Naive thymus-derived CD8-positive, alpha-beta T cell (primary cell): ENCODE measurements around the gene TEX47. TPM values are rescaled to one million over a fixed set of nuclear protein-coding genes. Genes with fewer than 3 reads are reported as not detected.

Experiments
- ATAC-seq, 2 donors: fragments of 150-1000 bp; cut with Tn5 transposase in 1 of 2; sonication (Bioruptor Pico), chemical (Tn5 transposase) in 1 of 2; 1 replicate in 1 of 2; 2 replicates in 1 of 2; pipeline ENCODE4 v1.10.0; 2021; ENCODE audit warnings: mild to moderate bottlenecking in 2 of 2, moderate library complexity in 2 of 2
- POLR2A ChIA-PET: fragments of 350-600 bp; sonication (Branson Sonifier 250); formaldehyde crosslinking; loops from one replicate; lab custom pipeline; 2021; ENCODE audit warnings: antibody characterized with exemption; lab: Charles Lee
- DNase-seq, 10 donors: peaks; one replicate each; pipeline versions ENCODE4 v3.0.0 to v3.0.0-alpha.2; 2020 to 2022
- H3K27ac Mint-ChIP-seq, 10 donors: one replicate each; pipeline ENCODE4 v1.8.0; 2020 to 2022; ENCODE audit warnings: mild to moderate bottlenecking in 10 of 10, mixed read lengths in 10 of 10, moderate library complexity in 4 of 10, inconsistent platforms in 1 of 10
- H3K27me3 Mint-ChIP-seq, 5 donors: one replicate each; pipeline ENCODE4 v1.8.0; 2021 to 2022; ENCODE audit warnings: mixed read lengths in 5 of 5
- H3K36me3 Mint-ChIP-seq, 3 donors: one replicate each; pipeline ENCODE4 v1.8.0; 2020 to 2022; ENCODE audit warnings: mixed read lengths in 3 of 3, mild to moderate bottlenecking in 2 of 3, inconsistent platforms in 1 of 3
- H3K4me1 Mint-ChIP-seq, 4 donors: one replicate each; pipeline ENCODE4 v1.8.0; 2021 to 2022; ENCODE audit warnings: mixed read lengths in 4 of 4
- H3K4me3 Mint-ChIP-seq, 10 donors: one replicate each; pipeline ENCODE4 v1.8.0; 2020 to 2022; ENCODE audit warnings: mild to moderate bottlenecking in 10 of 10, mixed read lengths in 10 of 10, moderate library complexity in 6 of 10, inconsistent platforms in 1 of 10
- H3K9me3 Mint-ChIP-seq, 9 donors: one replicate each; pipeline ENCODE4 v1.8.0; 2020 to 2022; ENCODE audit warnings: mixed read lengths in 9 of 9, mild to moderate bottlenecking in 3 of 9, inconsistent platforms in 1 of 9, moderate library complexity in 1 of 9
- polyA plus RNA-seq, 3 donors: library from polyadenylated mRNA; unstranded; fragments of 300-500 nt; fragmentation: Illumina TruSeq; gene quantifications; one replicate each; pipeline ENCODE4 v1.2.3, GENCODE V29; 2021
- total RNA-seq, 8 experiments: library from RNA in 2 of 8; stranded (reverse) in 2 of 8; gene quantifications; one replicate each; pipeline ENCODE4 v1.2.3 and lab custom pipeline; 2021 to 2026

TEX47 gene
- total and polyA plus RNA-seq, 5 experiments from 2014 or later: not detected

GRCh38 chr7:88772776-88773175 lies 22.8 kb downstream of the TEX47 start:
- Mint-ChIP-seq H3K4me3 (no peak overlapping the region), H3K4me1 (no peaks in the 10 kb centered on the region), H3K9me3 (no peaks in the 10 kb centered on the region), H3K27ac (no peak overlapping the region), H3K27me3 (peaks cover 0 to 10% (median 2%) of the 10 kb centered on the region in 5 donors), H3K36me3 (no peaks in the 10 kb centered on the region)
- POLR2A ChIA-PET: no interaction called here
- no peak for DNase-seq
- no peak for ATAC-seq

- peaks cover 1 to 19% (median 5%) of the 10 kb centered on the region in 5 donors for H3K27me3 Mint-ChIP-seq
- no peak overlapping the region for H3K27ac Mint-ChIP-seq
- no peaks in the 10 kb centered on the region for H3K36me3 Mint-ChIP-seq
- DNase-seq (no peak), ATAC-seq (no peak)
- no peaks in the 10 kb centered on the region for H3K9me3 Mint-ChIP-seq
- H3K4me1 Mint-ChIP-seq: no peaks in the 10 kb centered on the region
- no peak overlapping the region for H3K4me3 Mint-ChIP-seq
- POLR2A ChIA-PET: no interaction called here
These were observed 24.1 kb downstream of the TEX47 start for GRCh38 chr7:88771417-88771816.

- no peak overlapping the region for H3K4me3 Mint-ChIP-seq
- no peak for DNase-seq
- peaks cover 2 to 7% (median 4%) of the 10 kb centered on the region in 4 donors for H3K4me1 Mint-ChIP-seq
- H3K27ac Mint-ChIP-seq: no peak overlapping the region
- H3K9me3 Mint-ChIP-seq: peaks cover 0 to 3% (median 0%) of the 10 kb centered on the region in 9 donors
- no peaks in the 10 kb centered on the region for H3K36me3 Mint-ChIP-seq
- peaks cover 18 to 55% (median 25%) of the 10 kb centered on the region in 5 donors for H3K27me3 Mint-ChIP-seq
- ATAC-seq: no peak
- POLR2A ChIA-PET: no interaction called here
These were observed 33.8 kb downstream of the TEX47 start for GRCh38 chr7:88761779-88762178.

GRCh38 chr7:88760136-88760515 lies 35.4 kb downstream of the TEX47 start:
- peaks cover 22 to 70% (median 30%) of the 10 kb centered on the region in 5 donors for H3K27me3 Mint-ChIP-seq
- peaks cover 2 to 7% (median 4%) of the 10 kb centered on the region in 4 donors for H3K4me1 Mint-ChIP-seq
- H3K27ac Mint-ChIP-seq: peak overlapping the region in 1 of 10 donors; percentile 0
- H3K9me3 Mint-ChIP-seq: peaks cover 0 to 3% (median 0%) of the 10 kb centered on the region in 9 donors
- POLR2A ChIA-PET: no interaction called here
- ATAC-seq: peak in 1 of 2 donors; percentile 32
- peak overlapping the region in 6 of 10 donors; percentile 1 to 55 (median 14) for H3K4me3 Mint-ChIP-seq
- no peaks in the 10 kb centered on the region for H3K36me3 Mint-ChIP-seq
- DNase-seq: no peak

GRCh38 chr7:88759230-88760135 lies 36.1 kb downstream of the TEX47 start, which contains the start of gene ZNF804B:
ZNF804B (plus strand) TSS chr7:88759700; CDS start chr7:88759977, 277 bp downstream.
- peak in 1 of 10 donors; percentile 16 for DNase-seq
- ATAC-seq: peak in 1 of 2 donors; percentile 51
- H3K27ac Mint-ChIP-seq: peak within 1 kb of the TSS in 1 of 10 donors; percentile 0
- H3K4me3 Mint-ChIP-seq: peak within 1 kb of the TSS in 8 of 10 donors; percentile 1 to 64 (median 34)
- H3K27me3 Mint-ChIP-seq: peaks cover 18 to 76% (median 30%) of the 10 kb centered on the region in 5 donors
- no peaks in the 10 kb centered on the region for H3K36me3 Mint-ChIP-seq
- POLR2A ChIA-PET: no interaction called here
- H3K9me3 Mint-ChIP-seq: peaks cover 0 to 3% (median 0%) of the 10 kb centered on the region in 9 donors
- peaks cover 2 to 7% (median 4%) of the 10 kb centered on the region in 4 donors for H3K4me1 Mint-ChIP-seq

GRCh38 chr7:88758381-88759229 lies 36.9 kb downstream of the TEX47 start:
- POLR2A ChIA-PET: no interaction called here
- Mint-ChIP-seq H3K4me3 (peak overlapping the region in 6 of 10 donors; percentile 17 to 64 (median 36)), H3K9me3 (peaks cover 0 to 5% (median 0%) of the 10 kb centered on the region in 9 donors), H3K27ac (peak overlapping the region in 1 of 10 donors; percentile 13), H3K36me3 (no peaks in the 10 kb centered on the region), H3K27me3 (peaks cover 22 to 85% (median 34%) of the 10 kb centered on the region in 5 donors), H3K4me1 (peaks cover 2 to 7% (median 4%) of the 10 kb centered on the region in 4 donors)
- no peak for ATAC-seq
- DNase-seq: no peak

- Mint-ChIP-seq H3K27me3 (peaks cover 25 to 89% (median 36%) of the 10 kb centered on the region in 5 donors), H3K4me1 (peaks cover 2 to 7% (median 4%) of the 10 kb centered on the region in 4 donors), H3K4me3 (no peak overlapping the region), H3K9me3 (peaks cover 0 to 5% (median 0%) of the 10 kb centered on the region in 9 donors), H3K27ac (no peak overlapping the region), H3K36me3 (no peaks in the 10 kb centered on the region)
- POLR2A ChIA-PET: no interaction called here
- ATAC-seq (no peak), DNase-seq (no peak)
These were observed 38.2 kb downstream of the TEX47 start for GRCh38 chr7:88757371-88757770.

GRCh38 chr7:88756802-88757201 lies 38.7 kb downstream of the TEX47 start:
- Mint-ChIP-seq H3K27ac (no peak overlapping the region), H3K27me3 (peaks cover 27 to 89% (median 34%) of the 10 kb centered on the region in 5 donors), H3K4me1 (peaks cover 2 to 7% (median 4%) of the 10 kb centered on the region in 4 donors), H3K36me3 (no peaks in the 10 kb centered on the region), H3K4me3 (no peak overlapping the region), H3K9me3 (peaks cover 0 to 2% (median 0%) of the 10 kb centered on the region in 9 donors)
- POLR2A ChIA-PET: no interaction called here
- DNase-seq (no peak), ATAC-seq (no peak)

GRCh38 chr7:88746126-88746525 lies 49.4 kb downstream of the TEX47 start:
- Mint-ChIP-seq H3K9me3 (peaks cover 0 to 4% (median 0%) of the 10 kb centered on the region in 9 donors), H3K4me1 (no peaks in the 10 kb centered on the region), H3K36me3 (no peaks in the 10 kb centered on the region), H3K4me3 (no peak overlapping the region), H3K27me3 (peaks cover 0 to 4% (median 0%) of the 10 kb centered on the region in 5 donors), H3K27ac (no peak overlapping the region)
- no peak for DNase-seq
- ATAC-seq: no peak
- POLR2A ChIA-PET: no interaction called here

Other genes starting within 250 kb of the TEX47 start
- not detected for gene ZNF804B, start 36.0 kb downstream of the TEX47 start, total RNA-seq
- not detected for gene ZNF804B, start 36.0 kb downstream of the TEX47 start, polyA plus RNA-seq